Upper lobe of right lung (tissue), 1 donor: ENCODE data around the gene MRPL12. TPM values are rescaled to one million over a fixed set of nuclear protein-coding genes. Genes with fewer than 3 reads are reported as not detected.

Source experiments
- ATAC-seq: fragments of 200-7000 bp; cut with Tn5 transposase; one replicate; pipeline ENCODE4 v1.9.1; 2020; ENCODE audit warnings: mild to moderate bottlenecking, moderate library complexity
- DNase-seq: peaks from one replicate; pipeline ENCODE4 v3.0.0-alpha.2; 2020
- H3K27ac ChIP-seq: fragments of 200-600 bp; one replicate; pipeline ENCODE4 v1.8.0; 2022
- H3K27me3 ChIP-seq: fragments of 200-600 bp; one replicate; pipeline ENCODE4 v1.8.0; 2022; ENCODE audit warnings: mild to moderate bottlenecking
- H3K36me3 ChIP-seq: fragments of 200-600 bp; one replicate; pipeline ENCODE4 v1.8.0; 2022
- H3K4me1 ChIP-seq: fragments of 200-600 bp; one replicate; pipeline ENCODE4 v1.8.0; 2022
- H3K4me3 ChIP-seq: fragments of 200-600 bp; one replicate; pipeline ENCODE4 v1.8.0; 2022; ENCODE audit warnings: mild to moderate bottlenecking
- H3K9me3 ChIP-seq: fragments of 200-600 bp; one replicate; pipeline ENCODE4 v1.8.0; 2022
- intact Hi-C: fragments of 100-400 bp; cut with DNase I; formaldehyde crosslinking; loops from one replicate; pipeline ENCODE4 v1.11.0; 2022
- total RNA-seq: library from RNA; stranded (reverse); fragmentation: NEBNext Ultra II Directional; extraction: Animal tissue kit (Norgen Biotek cat#: 25700); gene quantifications from one replicate; pipeline ENCODE4 v1.2.1, GENCODE V29; 2021
- TF ChIP-seq, protein P1 (sequence below): fragments of 200-600 bp; IDR thresholded peaks from one replicate; pipeline ENCODE4 v1.8.0; 2022; ENCODE audit warnings: antibody characterized with exemption
- donor health status: DM: no; HTN: yes; CAD: no; lungs with severe emphysema.

The MRPL12 gene
- total RNA-seq, 1 donor from 2014 or later: 40.3 TPM

DNA sequence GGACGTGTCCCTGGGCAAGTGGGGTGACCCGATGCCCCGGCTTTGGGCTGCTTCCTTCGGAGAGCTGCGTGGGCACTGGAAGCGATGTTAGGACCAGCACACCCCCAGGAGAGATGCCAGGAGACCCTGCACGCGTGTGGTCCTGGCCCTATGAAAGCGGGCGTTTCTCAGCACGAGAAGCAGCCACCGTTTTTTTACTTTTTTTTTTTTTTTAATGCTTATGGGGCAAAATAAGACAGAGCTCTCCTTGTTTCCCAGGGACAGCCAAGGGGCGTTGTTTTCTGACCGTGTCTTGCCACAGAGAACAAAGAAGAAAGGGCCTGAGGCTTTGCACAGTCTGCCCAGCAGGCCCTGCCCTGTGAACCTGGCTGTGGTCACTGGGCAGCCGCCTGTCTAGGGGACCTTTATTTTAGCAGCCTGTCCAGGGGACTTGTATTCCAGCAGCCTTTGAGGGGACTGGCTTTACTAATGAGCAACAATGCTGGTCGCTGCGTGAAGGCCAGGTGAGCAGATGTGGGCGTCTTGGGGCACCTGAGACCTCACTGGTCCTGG, 9.9 kb downstream of the MRPL12 start:
- intact Hi-C loops: no loop called here
- Histone ChIP-seq H3K9me3 (no peaks in the 10 kb centered on the region), H3K27ac (no peak overlapping the region), H3K36me3 (no peaks in the 10 kb centered on the region), H3K4me1 (peaks cover 25% of the 10 kb centered on the region), H3K4me3 (peak overlapping the region; percentile 75), H3K27me3 (no peaks in the 10 kb centered on the region)
- DNase-seq: no peak
- TF ChIP-seq, protein P1, sequence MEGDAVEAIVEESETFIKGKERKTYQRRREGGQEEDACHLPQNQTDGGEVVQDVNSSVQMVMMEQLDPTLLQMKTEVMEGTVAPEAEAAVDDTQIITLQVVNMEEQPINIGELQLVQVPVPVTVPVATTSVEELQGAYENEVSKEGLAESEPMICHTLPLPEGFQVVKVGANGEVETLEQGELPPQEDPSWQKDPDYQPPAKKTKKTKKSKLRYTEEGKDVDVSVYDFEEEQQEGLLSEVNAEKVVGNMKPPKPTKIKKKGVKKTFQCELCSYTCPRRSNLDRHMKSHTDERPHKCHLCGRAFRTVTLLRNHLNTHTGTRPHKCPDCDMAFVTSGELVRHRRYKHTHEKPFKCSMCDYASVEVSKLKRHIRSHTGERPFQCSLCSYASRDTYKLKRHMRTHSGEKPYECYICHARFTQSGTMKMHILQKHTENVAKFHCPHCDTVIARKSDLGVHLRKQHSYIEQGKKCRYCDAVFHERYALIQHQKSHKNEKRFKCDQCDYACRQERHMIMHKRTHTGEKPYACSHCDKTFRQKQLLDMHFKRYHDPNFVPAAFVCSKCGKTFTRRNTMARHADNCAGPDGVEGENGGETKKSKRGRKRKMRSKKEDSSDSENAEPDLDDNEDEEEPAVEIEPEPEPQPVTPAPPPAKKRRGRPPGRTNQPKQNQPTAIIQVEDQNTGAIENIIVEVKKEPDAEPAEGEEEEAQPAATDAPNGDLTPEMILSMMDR: no peak
- no peak for ATAC-seq

DNA sequence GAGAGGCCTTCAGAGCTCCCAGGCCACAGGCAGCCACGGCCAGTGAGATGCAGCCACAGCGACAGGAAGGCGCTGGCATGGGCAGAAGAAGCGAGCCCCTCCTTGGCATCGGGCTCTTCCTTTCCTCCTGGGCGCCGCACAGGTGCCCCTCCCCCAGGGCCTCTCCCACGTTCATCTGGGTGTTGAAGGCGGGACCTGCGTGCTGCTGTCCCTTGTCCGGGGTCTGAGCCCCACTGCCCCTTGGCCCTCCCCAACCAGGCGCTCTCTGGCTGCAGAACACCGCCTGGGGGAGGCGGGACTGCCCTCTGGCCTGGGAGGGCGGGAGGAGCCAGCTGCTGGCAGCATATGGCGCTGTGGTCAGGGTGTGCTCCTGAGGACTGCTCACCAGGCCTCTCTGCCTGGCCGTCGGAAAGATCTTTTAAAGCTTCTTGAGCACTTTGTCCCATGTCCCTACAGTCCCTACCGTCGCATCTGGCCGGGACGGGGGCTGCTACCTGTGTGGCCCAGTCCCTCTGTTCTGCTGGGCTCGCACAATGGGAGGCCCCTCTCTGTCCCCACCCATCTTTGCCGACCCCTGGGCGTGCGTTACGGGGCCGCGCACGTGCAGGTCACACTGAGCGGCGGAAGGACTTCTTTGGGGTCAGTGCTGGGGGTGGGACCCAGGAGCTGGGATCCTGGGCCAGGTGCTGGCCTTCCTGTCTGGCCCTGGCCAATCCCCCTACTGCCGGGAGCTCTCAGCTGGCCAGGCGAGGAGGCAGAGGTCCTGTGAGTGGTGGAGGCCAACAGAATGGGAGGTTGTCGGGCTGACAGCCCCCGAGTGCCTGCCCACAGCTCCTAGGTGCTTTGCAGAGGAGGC, 10.6 kb downstream of the MRPL12 start:
- Histone ChIP-seq H3K4me1 (peaks cover 25% of the 10 kb centered on the region), H3K27ac (no peak overlapping the region), H3K27me3 (no peaks in the 10 kb centered on the region), H3K36me3 (no peaks in the 10 kb centered on the region), H3K4me3 (no peak overlapping the region), H3K9me3 (no peaks in the 10 kb centered on the region)
- intact Hi-C loops: no loop called here
- TF ChIP-seq, protein P1: no peak
- DNase-seq (no peak), ATAC-seq (no peak)

DNA sequence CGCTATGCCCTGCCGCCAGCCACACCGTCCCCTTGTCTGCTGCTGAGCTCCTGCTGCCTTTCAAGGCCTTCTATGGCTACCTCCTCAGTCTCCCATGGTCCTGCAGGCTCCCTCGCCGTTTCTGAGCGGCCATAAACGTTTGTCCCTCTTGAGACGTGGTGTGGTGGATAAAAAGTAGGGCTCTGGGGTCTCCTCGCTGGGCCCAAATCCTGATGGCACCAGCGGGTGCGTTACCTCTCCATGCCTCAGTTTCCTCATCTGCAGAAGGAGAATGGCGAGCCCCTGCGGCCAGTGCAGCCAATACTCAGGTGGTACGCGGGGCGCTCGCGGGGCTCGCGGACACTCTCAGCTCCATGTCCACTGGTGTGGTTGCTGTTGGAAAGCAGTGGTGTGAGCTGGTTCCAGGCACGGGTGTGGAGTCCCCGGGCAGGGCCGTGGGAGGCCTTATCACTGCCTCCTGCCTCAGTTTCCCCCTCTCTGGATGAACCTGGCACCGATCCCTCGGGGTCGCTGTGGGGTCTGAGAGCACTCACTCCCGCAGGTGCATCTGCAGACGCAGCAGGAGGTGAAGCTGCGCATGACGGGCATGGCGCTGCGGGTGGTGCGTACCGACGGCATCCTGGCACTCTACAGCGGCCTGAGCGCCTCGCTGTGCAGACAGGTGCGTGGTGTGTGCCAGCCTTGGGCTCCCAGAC, 11.4 kb downstream of the MRPL12 start:
- no peak overlapping the region for H3K4me3 ChIP-seq
- intact Hi-C loops: no loop called here
- H3K4me1 ChIP-seq: peaks cover 25% of the 10 kb centered on the region
- H3K27me3 ChIP-seq: no peaks in the 10 kb centered on the region
- no peak for ATAC-seq
- no peaks in the 10 kb centered on the region for H3K36me3 ChIP-seq
- no peak overlapping the region for H3K27ac ChIP-seq
- TF ChIP-seq, protein P1: no peak
- no peak for DNase-seq
- H3K9me3 ChIP-seq: no peaks in the 10 kb centered on the region

DNA sequence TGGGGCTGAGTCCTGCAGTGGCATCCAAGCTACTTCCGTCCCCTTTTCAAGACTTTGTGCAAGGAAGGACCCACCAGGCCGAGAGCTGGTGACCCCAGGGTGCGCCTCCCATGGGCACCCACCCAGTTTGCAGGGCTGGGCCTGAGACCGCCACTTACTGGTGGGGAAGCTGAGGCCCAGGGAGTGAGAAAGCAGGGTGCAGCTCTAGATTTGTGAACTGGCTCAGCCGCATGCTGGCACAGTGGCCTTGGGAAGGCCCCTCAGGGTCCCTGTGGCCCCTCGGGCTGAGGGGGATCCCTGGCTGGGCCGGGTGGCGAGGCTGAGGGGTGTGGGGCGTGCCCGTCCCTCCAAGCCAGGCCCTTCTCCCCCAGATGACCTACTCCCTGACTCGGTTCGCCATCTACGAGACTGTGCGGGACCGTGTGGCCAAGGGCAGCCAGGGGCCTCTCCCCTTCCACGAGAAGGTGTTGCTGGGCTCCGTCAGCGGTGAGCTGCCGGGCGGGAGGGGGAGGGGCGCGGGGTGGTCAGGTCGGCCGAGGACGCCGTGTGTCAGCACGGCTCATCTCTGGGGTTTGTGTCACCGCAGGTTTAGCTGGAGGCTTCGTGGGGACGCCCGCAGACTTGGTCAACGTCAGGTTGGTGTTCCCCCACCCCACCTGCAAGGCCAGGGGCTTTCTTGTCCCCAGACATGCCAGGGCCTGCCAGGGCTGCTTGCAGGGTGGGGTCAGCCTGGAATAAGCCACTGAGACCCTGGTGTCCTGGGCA, 12.1 kb downstream of the MRPL12 start:
- TF ChIP-seq, protein P1: no peak
- no peak for ATAC-seq
- peaks cover 25% of the 10 kb centered on the region for H3K4me1 ChIP-seq

DNA sequence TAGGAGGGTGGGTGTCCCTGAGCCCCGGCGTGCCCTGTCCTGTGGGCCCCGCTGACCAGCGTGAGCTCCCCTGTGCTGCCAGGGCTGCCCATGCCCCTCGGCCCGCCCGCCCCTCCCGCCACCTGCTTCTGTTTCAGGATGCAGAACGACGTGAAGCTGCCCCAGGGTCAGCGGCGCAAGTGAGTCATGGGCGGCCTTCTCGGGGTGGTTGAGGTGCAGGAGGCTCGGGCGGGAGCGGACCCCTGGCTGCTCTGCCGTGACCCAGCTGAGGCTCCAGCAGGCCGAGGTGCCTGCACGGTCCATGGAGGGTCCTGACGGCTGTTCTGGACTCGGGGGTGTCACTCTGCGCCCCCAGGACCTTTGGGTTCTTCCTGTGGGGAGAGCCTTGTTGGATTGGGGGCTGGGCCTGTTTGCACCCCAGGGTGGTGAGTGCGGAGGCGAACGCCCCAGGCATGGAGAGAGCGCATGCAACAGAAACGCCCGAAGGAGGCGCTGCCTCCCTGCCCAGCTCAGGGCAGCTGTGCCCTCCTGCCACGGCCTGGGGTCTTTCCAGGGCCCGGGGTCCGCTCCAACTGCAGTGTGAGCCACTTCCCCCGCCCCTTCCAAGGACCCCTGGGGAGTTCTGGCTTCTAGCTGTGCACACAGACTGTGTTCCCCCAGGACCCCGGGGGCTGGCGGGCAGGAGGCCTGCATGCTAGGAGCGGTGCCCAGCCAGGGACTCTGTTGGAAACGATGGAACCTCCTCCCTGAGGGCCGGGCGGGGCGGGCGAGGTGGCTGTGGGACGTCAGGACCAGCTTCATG, 12.9 kb downstream of the MRPL12 start:
- DNase-seq (peak; percentile 57), ATAC-seq (no peak)

More for the DNA sequence above, 12.1 kb downstream of the MRPL12 start:
- Histone ChIP-seq H3K27me3 (no peaks in the 10 kb centered on the region), H3K4me3 (no peak overlapping the region), H3K9me3 (no peaks in the 10 kb centered on the region), H3K36me3 (no peaks in the 10 kb centered on the region), H3K27ac (no peak overlapping the region)
- DNase-seq: peak; percentile 62
- intact Hi-C loops: no loop called here

More for the DNA sequence above, 12.9 kb downstream of the MRPL12 start:
- Histone ChIP-seq H3K27me3 (no peaks in the 10 kb centered on the region), H3K27ac (no peak overlapping the region), H3K36me3 (no peaks in the 10 kb centered on the region), H3K4me3 (no peak overlapping the region), H3K4me1 (peaks cover 18% of the 10 kb centered on the region), H3K9me3 (no peaks in the 10 kb centered on the region)
- TF ChIP-seq, protein P1: no peak
- intact Hi-C loops: no loop called here
